ENCODE measurements around the gene LCE1C.

GRCh38 chr1:152760551-152761190 lies 45.8 kb downstream of the LCE1C start:
- TF ChIP-seq CTCF (IDR thresholded peaks at IDR 0.05): no peak
- no peak for TF ChIP-seq POLR2AphosphoS5 (IDR thresholded peaks at IDR 0.05; ENCODE audit: low read depth, low read length)
- no peak for TF ChIP-seq REST (IDR thresholded peaks at IDR 0.05; ENCODE audit: insufficient read depth in 1 of 2, low read depth in 2 of 2, low read length in 1 of 2)
- TF ChIP-seq TCF7L2 (IDR thresholded peaks at IDR 0.05; ENCODE audit: low read depth, low read length): no peak

All from Panc1 (cell line).